Left renal pelvis (tissue), 4 donors: ENCODE results near the gene MYL10. TPM values are rescaled to one million over a fixed set of nuclear protein-coding genes. Genes with fewer than 3 reads are reported as not detected.

Experiments
- DNase-seq, 4 donors: peaks; one replicate each; pipeline ENCODE4 v3.0.0-alpha.2; 2013; ENCODE audit warnings: low read depth in 4 of 4, low spot score in 3 of 4
- polyA plus RNA-seq, 4 donors: library from polyadenylated mRNA; unstranded; fragments of 120-200 nt; gene quantifications; one replicate each; pipeline ENCODE4 v1.2.1, GENCODE V29; 2013; ENCODE audit not compliant: insufficient read length in 4 of 4

The MYL10 gene
- polyA plus RNA-seq, 4 donors: 0.22 to 0.40 (median 0.31) TPM; not detected in 1

GRCh38 chr7:101578552-101578951 lies 50.5 kb downstream of the MYL10 start:
- no peak for DNase-seq

- DNase-seq: no peak
Observed at GRCh38 chr7:101576998-101577397, 52.1 kb downstream of the MYL10 start.

- no peak for DNase-seq
Observed at GRCh38 chr7:101575721-101576120, 53.4 kb downstream of the MYL10 start.

GRCh38 chr7:101575168-101575567 lies 53.9 kb downstream of the MYL10 start:
- DNase-seq: no peak

- DNase-seq: no peak
Observed at GRCh38 chr7:101572156-101572555, 56.9 kb downstream of the MYL10 start.

- no peak for DNase-seq
Observed at GRCh38 chr7:101567230-101567629, 61.9 kb downstream of the MYL10 start.

- DNase-seq: no peak
Observed at GRCh38 chr7:101565601-101566209, 63.4 kb downstream of the MYL10 start.

GRCh38 chr7:101564778-101565211 lies 64.3 kb downstream of the MYL10 start:
- no peak for DNase-seq

- DNase-seq: no peak
Observed at GRCh38 chr7:101563943-101564777, 64.9 kb downstream of the MYL10 start.

Other genes starting within 250 kb of the MYL10 start
- gene CUX1, start 188.3 kb upstream of the MYL10 start, polyA plus RNA-seq: 100 to 1,000 TPM in 2 of 4 donors, 10 to 100 TPM in 2; 66.7 to 114 (median 96.4) TPM